NOMO-1 treated with dmso at 0.1 percent for 144 hours (cell line): ENCODE data around the gene ROPN1B.

ENCODE experiments used
- DNase-seq: peaks from one replicate; lab custom pipeline; 2025; ENCODE audit not compliant: unreplicated experiment; lab: John Stamatoyannopoulos, UW

The ROPN1B gene

GRCh38 chr3:126026277-126026751 lies 57.3 kb downstream of the ROPN1B start:
- DNase-seq: no peak

- DNase-seq: no peak
Observed at GRCh38 chr3:126026761-126027160, 57.8 kb downstream of the ROPN1B start.

GRCh38 chr3:126028096-126028495 lies 59.1 kb downstream of the ROPN1B start:
- DNase-seq: no peak

DNA sequence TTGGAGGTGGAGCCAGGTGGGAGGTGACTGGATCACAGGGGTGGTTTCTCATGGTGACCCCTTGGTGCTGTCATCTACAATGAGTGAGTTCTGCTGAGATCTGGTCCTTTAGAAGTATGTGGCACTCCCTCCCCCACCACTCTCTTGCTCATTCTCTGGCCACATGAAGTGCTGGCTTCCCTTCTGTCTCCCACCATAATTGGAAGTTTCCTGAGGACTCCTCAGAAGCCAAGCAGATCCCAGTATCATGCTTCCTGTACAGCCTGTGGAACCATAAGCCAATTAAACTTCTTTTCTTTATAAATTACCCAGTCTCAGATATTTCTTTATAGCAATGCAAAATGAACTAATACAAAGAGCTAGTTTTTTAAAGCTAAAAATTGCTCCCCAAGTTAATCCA lies 60.3 kb downstream of the ROPN1B start:
- no peak for DNase-seq

- DNase-seq: no peak
Observed at GRCh38 chr3:126030455-126030854, 61.5 kb downstream of the ROPN1B start.

DNA sequence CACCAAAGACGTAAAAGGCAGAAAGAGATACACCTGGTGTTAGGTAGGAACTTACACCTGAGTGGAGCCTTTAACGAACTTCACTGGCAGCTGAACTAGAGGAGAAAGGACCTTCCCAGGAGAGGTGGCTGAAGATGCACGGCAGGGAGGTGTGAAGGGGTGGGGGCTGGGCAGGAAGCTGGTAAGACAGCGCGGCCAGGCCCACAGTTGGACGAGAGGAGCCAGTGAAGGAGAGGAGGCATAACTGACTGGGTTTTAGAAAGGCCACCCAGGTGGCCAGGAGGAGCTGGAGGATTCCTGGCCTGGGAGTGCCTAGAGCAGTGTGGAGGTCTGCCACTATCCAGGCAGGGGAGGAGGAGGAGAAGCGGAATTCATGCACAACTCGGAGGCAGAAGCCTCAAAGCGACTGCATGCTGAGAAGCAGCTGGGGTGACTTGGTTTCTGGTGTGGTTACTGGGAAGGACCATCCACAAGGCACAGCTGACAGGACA lies 63.0 kb downstream of the ROPN1B start:
- no peak for DNase-seq
